Stomach (tissue), 4 donors: Measurements from ENCODE around the gene ZFHX3.

Source experiments
- CTCF ChIP-seq, 7 experiments: fragments of 450-650 bp in 4 of 7; fragments of 200-600 bp in 3 of 7; sonication (generic) in 3 of 7; IDR thresholded peaks; one replicate each; pipeline ENCODE4 v1.5.1; 2016 to 2019; ENCODE audit warnings: antibody characterized with exemption in 7 of 7, control low read depth in 2 of 7, mild to moderate bottlenecking in 1 of 7
- POLR2AphosphoS5 ChIP-seq, 3 donors: sonication (generic); formaldehyde crosslinking; IDR thresholded peaks; one replicate each; pipeline ENCODE4 v1.6.1; 2016; ENCODE audit warnings: antibody characterized with exemption in 3 of 3

DNA sequence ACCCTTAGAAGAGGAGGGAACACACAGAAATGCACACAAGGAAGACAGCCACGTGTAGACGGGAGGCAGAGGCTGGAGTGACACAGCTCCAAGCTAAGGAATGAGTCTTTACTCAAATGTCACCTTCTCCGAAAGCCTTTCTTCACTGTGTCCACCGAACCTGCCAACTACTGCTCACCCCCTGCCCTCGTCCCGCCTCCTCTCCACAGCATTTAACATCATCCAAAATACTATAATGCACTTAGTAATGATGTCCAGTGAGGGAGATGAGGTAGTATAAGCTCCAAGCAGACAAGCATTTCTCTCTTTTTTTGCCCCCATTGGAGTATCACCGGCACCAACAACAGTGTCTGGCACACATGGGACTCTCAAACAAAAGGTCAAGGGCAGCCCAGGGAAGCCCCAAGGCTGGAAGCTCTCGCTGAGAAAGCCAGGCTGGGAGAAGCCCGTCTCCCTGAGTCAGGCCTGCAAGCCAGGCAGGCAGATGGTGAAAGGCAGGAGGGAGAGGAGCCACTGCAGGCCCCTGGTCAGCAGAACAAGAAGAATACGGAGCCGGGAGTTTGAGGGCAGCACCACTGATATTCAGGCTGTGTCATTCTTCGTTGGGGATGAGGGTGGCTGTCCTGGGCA is 25.9 kb downstream of the ZFHX3 start:
- no peak for TF ChIP-seq POLR2AphosphoS5 (IDR thresholded peaks at IDR 0.05)
- TF ChIP-seq CTCF (IDR thresholded peaks at IDR 0.05) = no peak
